Measurements from ENCODE around the gene COMMD10. TPM values are rescaled to one million over a fixed set of nuclear protein-coding genes. Genes with fewer than 3 reads are reported as not detected.

COMMD10 gene
- polyA plus RNA-seq, 1 donor (not counting 4 experiments of a cell fraction or from before 2014, with no cell fraction given) = 22.3 TPM

- Histone ChIP-seq H3K9me3 (ENCODE audit: control insufficient read depth, low read depth, low read length) (no peaks in the 10 kb centered on the region), H3K27ac (ENCODE audit: control insufficient read depth, insufficient read depth, low read length) (no peak overlapping the region), H3K79me2 (ENCODE audit: control insufficient read depth, insufficient read depth, low read length) (no peaks in the 10 kb centered on the region), H3K4me1 (ENCODE audit: control insufficient read depth, extremely low read depth, insufficient read depth, low read length) (no peaks in the 10 kb centered on the region), H3K36me3 (ENCODE audit: control insufficient read depth in 2 of 2, extremely low read depth in 1 of 2, insufficient read depth in 2 of 2, low read length in 2 of 2) (no peaks in the 10 kb centered on the region), H2AFZ (ENCODE audit: control insufficient read depth, low read length) (no peak overlapping the region), H4K20me1 (ENCODE audit: control insufficient read depth, extremely low read depth, insufficient read depth, low read length) (no peaks in the 10 kb centered on the region), H3K4me2 (ENCODE audit: control insufficient read depth, extremely low read depth, insufficient read depth, low read depth, low read length) (no peak overlapping the region), H3K9me1 (ENCODE audit: control insufficient read depth, extremely low read depth, insufficient read depth, low read length) (no peaks in the 10 kb centered on the region), H3K4me3 (ENCODE audit: control insufficient read depth in 2 of 3, extremely low read depth in 1 of 3, insufficient read depth in 2 of 3, low read depth in 1 of 3, low read length in 3 of 3) (no peak overlapping the region), H3K9ac (ENCODE audit: control insufficient read depth, extremely low read depth, insufficient read depth, low read length) (no peak overlapping the region), H3K27me3 (ENCODE audit: control insufficient read depth, extremely low read depth, insufficient read depth, low read length) (no peaks in the 10 kb centered on the region)
- TF ChIP-seq CTCF (optimal IDR thresholded peaks at IDR 0.05 in 1 of 3, IDR thresholded peaks at IDR 0.05 in 1 of 3, conservative IDR thresholded peaks at IDR 0.05 in 1 of 3; ENCODE audit: extremely low read depth in 1 of 3, insufficient read depth in 2 of 3, low read length in 3 of 3) (no peak), EZH2 (IDR thresholded peaks at IDR 0.05; ENCODE audit: low read length) (no peak)
- dilution Hi-C loops (cut with MboI; ENCODE audit: extremely low pct_ligation_motif_present, low sequenced_read_pairs) = no loop called here
- DNase-seq (ENCODE audit: low read depth, low spot score) = no peak
- FAIRE-seq = no peak
Measured at GRCh38 chr5:116256717-116257116, 171.9 kb downstream of the COMMD10 start.

GRCh38 chr5:116265471-116265870 lies 180.6 kb downstream of the COMMD10 start:
- Histone ChIP-seq H3K4me3 (ENCODE audit: control insufficient read depth in 2 of 3, extremely low read depth in 1 of 3, insufficient read depth in 2 of 3, low read depth in 1 of 3, low read length in 3 of 3) (no peak overlapping the region), H3K9ac (ENCODE audit: control insufficient read depth, extremely low read depth, insufficient read depth, low read length) (no peak overlapping the region), H3K9me3 (ENCODE audit: control insufficient read depth, low read depth, low read length) (no peaks in the 10 kb centered on the region), H3K27ac (ENCODE audit: control insufficient read depth, insufficient read depth, low read length) (no peak overlapping the region), H3K36me3 (ENCODE audit: control insufficient read depth in 2 of 2, extremely low read depth in 1 of 2, insufficient read depth in 2 of 2, low read length in 2 of 2) (no peaks in the 10 kb centered on the region), H3K27me3 (ENCODE audit: control insufficient read depth, extremely low read depth, insufficient read depth, low read length) (no peaks in the 10 kb centered on the region), H3K4me2 (ENCODE audit: control insufficient read depth, extremely low read depth, insufficient read depth, low read depth, low read length) (no peak overlapping the region), H3K9me1 (ENCODE audit: control insufficient read depth, extremely low read depth, insufficient read depth, low read length) (no peaks in the 10 kb centered on the region), H3K4me1 (ENCODE audit: control insufficient read depth, extremely low read depth, insufficient read depth, low read length) (no peaks in the 10 kb centered on the region), H4K20me1 (ENCODE audit: control insufficient read depth, extremely low read depth, insufficient read depth, low read length) (no peaks in the 10 kb centered on the region), H3K79me2 (ENCODE audit: control insufficient read depth, insufficient read depth, low read length) (no peaks in the 10 kb centered on the region), H2AFZ (ENCODE audit: control insufficient read depth, low read length) (no peak overlapping the region)
- DNase-seq (ENCODE audit: low read depth, low spot score) = no peak
- dilution Hi-C loops (cut with MboI; ENCODE audit: extremely low pct_ligation_motif_present, low sequenced_read_pairs) = no loop called here
- no peak for TF ChIP-seq EZH2 (IDR thresholded peaks at IDR 0.05; ENCODE audit: low read length)
- no peak for TF ChIP-seq CTCF (optimal IDR thresholded peaks at IDR 0.05 in 1 of 3, IDR thresholded peaks at IDR 0.05 in 1 of 3, conservative IDR thresholded peaks at IDR 0.05 in 1 of 3; ENCODE audit: extremely low read depth in 1 of 3, insufficient read depth in 2 of 3, low read length in 3 of 3)
- no peak for FAIRE-seq
